ENCODE data around the gene SLC12A5. TPM values are rescaled to one million over a fixed set of nuclear protein-coding genes. Genes with fewer than 3 reads are reported as not detected.

SLC12A5 gene
- polyA plus RNA-seq, 3 donors: 1.5 to 2.6 (median 2.5) TPM

DNA sequence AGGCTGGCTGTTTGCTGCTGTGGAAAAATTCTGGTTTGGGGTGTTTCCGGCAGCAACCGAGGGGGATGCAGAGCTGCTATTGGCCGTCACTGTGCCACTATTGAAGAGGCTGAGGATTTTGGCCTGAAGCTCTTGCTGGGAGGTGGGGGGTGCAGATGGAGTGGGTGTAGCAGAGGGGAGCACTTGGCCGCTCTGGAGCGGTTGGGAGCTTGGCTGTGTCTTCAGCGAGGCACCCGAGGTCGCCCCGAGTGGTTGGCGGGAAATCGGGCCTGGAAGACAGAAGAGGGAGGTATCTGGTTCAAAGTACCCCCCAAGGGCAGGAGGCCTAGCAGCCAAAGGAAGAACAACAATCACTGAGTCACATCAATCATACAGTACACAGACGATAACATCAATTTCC lies 33.6 kb downstream of the SLC12A5 start:
- DNase-seq (ENCODE audit: extremely low read depth in 1 of 11, low read depth in 9 of 11, low spot score in 4 of 11): no peak

GRCh38 chr20:46063151-46063550 lies 34.1 kb downstream of the SLC12A5 start:
- DNase-seq (ENCODE audit: extremely low read depth in 1 of 11, low read depth in 9 of 11, low spot score in 4 of 11): no peak

- no peak for DNase-seq (ENCODE audit: extremely low read depth in 1 of 11, low read depth in 9 of 11, low spot score in 4 of 11)
Observed at GRCh38 chr20:46063652-46064054, 34.6 kb downstream of the SLC12A5 start.

- DNase-seq (ENCODE audit: extremely low read depth in 1 of 11, low read depth in 9 of 11, low spot score in 4 of 11): no peak
Observed at GRCh38 chr20:46065006-46065405, 36.0 kb downstream of the SLC12A5 start.

DNA sequence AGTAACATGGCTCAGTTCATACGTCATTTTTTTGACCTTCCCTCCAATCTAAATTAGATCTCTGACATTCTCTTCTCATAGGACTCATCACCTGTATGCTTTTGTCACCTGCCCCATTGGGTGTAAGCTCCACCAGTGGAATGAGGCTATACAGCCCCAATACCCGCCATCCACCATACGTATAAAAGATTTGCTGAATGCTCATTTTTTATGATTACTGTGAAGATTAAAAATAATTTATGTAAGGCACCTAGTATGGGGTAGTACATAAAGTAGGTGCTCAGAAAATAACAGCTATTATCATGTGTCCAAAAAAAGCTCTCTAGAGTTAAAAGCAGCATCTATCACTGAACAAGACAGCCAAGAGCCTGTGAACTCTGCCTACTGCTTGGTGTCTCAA lies 36.7 kb downstream of the SLC12A5 start:
- no peak for DNase-seq (ENCODE audit: extremely low read depth in 1 of 11, low read depth in 9 of 11, low spot score in 4 of 11)

DNA sequence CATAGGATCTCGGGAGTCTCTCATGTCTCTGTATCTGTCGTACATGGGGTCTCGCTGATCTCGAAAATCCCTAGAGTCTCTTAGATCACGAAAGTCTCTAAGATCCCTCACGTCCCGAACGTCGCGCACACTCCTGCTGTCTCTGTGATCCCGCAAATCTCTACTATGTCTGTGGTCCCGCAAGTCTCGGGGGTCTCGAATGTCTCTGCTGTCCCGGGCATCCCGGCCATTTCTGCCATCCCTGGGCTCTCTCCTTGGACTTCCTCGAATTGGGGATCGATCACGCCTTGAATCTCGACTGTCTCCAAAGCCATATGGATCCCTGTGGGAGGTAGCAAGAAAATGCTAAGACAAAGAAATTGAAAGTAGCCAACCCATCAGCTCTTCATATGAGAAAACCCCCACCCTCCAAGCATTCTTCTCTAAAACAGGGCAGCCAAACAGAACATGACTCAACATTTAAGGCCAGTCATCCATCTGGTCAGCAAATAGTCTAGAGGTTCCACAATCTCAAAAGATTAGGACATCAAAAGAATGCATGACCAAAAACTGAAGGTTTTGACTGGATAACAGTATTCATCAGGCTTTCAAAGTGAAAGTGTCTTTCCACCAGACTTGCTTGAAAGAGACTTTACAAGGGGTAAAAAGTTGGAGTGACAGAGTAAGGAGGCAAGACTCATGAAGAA lies 41.3 kb downstream of the SLC12A5 start:
- no peak for DNase-seq (ENCODE audit: extremely low read depth in 1 of 11, low read depth in 9 of 11, low spot score in 4 of 11)

GRCh38 chr20:46071573-46071972 lies 42.6 kb downstream of the SLC12A5 start:
- DNase-seq (ENCODE audit: extremely low read depth in 1 of 11, low read depth in 9 of 11, low spot score in 4 of 11): no peak

DNA sequence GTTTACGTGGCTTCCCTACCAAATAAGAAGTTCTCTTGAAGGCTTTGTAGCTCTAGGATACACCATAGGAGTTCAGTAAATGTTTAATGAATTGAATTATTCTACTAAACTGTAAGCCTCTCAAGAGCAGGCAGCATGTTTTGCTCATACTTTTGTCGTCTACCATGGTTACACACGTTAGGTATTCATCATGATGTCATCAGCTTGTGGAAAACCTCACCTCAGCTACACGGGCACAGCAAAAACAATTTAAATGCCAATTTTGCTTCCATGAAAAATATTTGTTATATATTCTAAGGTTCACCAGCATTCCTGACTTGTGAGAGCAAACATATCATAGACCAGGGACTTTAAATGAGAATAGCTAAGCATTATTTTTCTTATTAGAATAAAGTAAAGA lies 44.0 kb downstream of the SLC12A5 start:
- no peak for DNase-seq (ENCODE audit: extremely low read depth in 1 of 11, low read depth in 9 of 11, low spot score in 4 of 11)

DNA sequence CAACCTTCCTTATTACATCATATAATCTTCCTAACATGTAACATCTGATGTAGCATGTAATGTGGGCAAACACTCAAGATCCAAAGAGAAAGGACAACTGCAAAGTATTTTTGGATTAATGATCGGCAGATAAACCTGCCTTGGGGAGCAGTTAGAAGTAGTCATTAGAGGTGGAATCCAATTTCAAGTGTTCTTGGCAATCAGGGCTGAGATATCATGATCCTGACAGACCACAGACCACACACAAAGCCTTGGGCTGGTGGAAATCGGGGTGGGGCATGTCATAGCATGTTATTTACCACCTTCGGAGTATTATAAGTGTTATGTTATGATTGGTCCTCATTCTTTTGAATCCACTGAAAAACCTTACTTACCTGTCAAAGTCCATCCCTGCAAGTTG lies 44.4 kb downstream of the SLC12A5 start:
- no peak for DNase-seq (ENCODE audit: extremely low read depth in 1 of 11, low read depth in 9 of 11, low spot score in 4 of 11)

- DNase-seq (ENCODE audit: extremely low read depth in 1 of 11, low read depth in 9 of 11, low spot score in 4 of 11): no peak
Observed at GRCh38 chr20:46074006-46074405, 45.0 kb downstream of the SLC12A5 start.

- no peak for DNase-seq (ENCODE audit: extremely low read depth in 1 of 11, low read depth in 9 of 11, low spot score in 4 of 11)
Observed at GRCh38 chr20:46076806-46077205, 47.8 kb downstream of the SLC12A5 start.

GRCh38 chr20:46077642-46078305 lies 48.8 kb downstream of the SLC12A5 start:
- DNase-seq (ENCODE audit: extremely low read depth in 1 of 11, low read depth in 9 of 11, low spot score in 4 of 11): no peak

GRCh38 chr20:46078954-46079353 lies 49.9 kb downstream of the SLC12A5 start:
- DNase-seq (ENCODE audit: extremely low read depth in 1 of 11, low read depth in 9 of 11, low spot score in 4 of 11): no peak

- no peak for DNase-seq (ENCODE audit: extremely low read depth in 1 of 11, low read depth in 9 of 11, low spot score in 4 of 11)
Observed at GRCh38 chr20:46081074-46081473, 52.1 kb downstream of the SLC12A5 start.

GRCh38 chr20:46083101-46083500 lies 54.1 kb downstream of the SLC12A5 start:
- DNase-seq (ENCODE audit: extremely low read depth in 1 of 11, low read depth in 9 of 11, low spot score in 4 of 11): no peak

DNA sequence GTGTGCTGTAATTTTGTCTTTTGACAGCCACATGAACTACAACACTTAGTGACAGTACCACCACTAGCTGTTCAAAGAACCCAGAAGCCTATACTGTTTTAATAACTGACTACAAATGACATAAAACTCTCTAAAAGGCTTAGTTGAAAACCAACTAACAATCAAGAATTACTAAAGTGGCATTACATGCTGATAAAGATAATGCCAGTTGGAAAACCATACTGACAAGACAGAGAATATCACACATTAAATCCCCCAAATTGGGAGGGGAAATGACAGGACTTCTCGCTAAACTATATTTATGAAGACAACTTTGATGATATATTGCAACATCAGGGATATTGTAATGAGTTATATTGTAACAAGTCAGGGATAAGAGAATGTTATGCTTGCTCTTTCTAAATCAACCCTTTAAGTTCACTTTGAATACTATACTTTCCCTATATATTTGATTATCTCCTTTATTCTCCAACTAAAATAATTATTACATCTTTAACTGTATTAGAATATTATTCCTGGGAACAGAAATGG lies 54.6 kb downstream of the SLC12A5 start:
- no peak for DNase-seq (ENCODE audit: extremely low read depth in 1 of 11, low read depth in 9 of 11, low spot score in 4 of 11)

GRCh38 chr20:46084805-46085178 lies 55.8 kb downstream of the SLC12A5 start:
- DNase-seq (ENCODE audit: extremely low read depth in 1 of 11, low read depth in 9 of 11, low spot score in 4 of 11): no peak

GRCh38 chr20:46085179-46085851 lies 56.3 kb downstream of the SLC12A5 start:
- no peak for DNase-seq (ENCODE audit: extremely low read depth in 1 of 11, low read depth in 9 of 11, low spot score in 4 of 11)

- DNase-seq (ENCODE audit: extremely low read depth in 1 of 11, low read depth in 9 of 11, low spot score in 4 of 11): no peak
Observed at GRCh38 chr20:46087161-46087560, 58.1 kb downstream of the SLC12A5 start.
